ENCODE results near the gene PXYLP1. TPM values are rescaled to one million over a fixed set of nuclear protein-coding genes. Genes with fewer than 3 reads are reported as not detected.

The PXYLP1 gene
- total RNA-seq, 1 donor from 2014 or later = 32.6 TPM

- intact Hi-C loops (cut with micrococcal nuclease) = loop anchor here (5.0 to 10.0 kb wide), 2 partner anchors 330 to 483 kb away; no protein-coding TSS in a partner anchor
Observed at GRCh38 chr3:141314415-141314814, 82.8 kb downstream of the PXYLP1 start.

GRCh38 chr3:141316851-141317250 lies 85.2 kb downstream of the PXYLP1 start:
- intact Hi-C loops (cut with micrococcal nuclease) = loop anchor here (10.0 kb wide), 1 partner anchor 328 kb away; no protein-coding TSS in a partner anchor

GRCh38 chr3:141320399-141321108 lies 88.9 kb downstream of the PXYLP1 start:
- intact Hi-C loops (cut with micrococcal nuclease) = no loop called here

- intact Hi-C loops (cut with micrococcal nuclease) = no loop called here
Observed at GRCh38 chr3:141321109-141321497, 89.5 kb downstream of the PXYLP1 start.

GRCh38 chr3:141323936-141324704 lies 92.5 kb downstream of the PXYLP1 start:
- intact Hi-C loops (cut with micrococcal nuclease) = no loop called here

- intact Hi-C loops (cut with micrococcal nuclease) = no loop called here
Observed at GRCh38 chr3:141326123-141326522, 94.5 kb downstream of the PXYLP1 start.

- intact Hi-C loops (cut with micrococcal nuclease) = no loop called here
Observed at GRCh38 chr3:141326626-141327025, 95.0 kb downstream of the PXYLP1 start.

- intact Hi-C loops (cut with micrococcal nuclease) = no loop called here
Observed at GRCh38 chr3:141328286-141329166, 96.9 kb downstream of the PXYLP1 start.

GRCh38 chr3:141330235-141330634 lies 98.6 kb downstream of the PXYLP1 start:
- intact Hi-C loops (cut with micrococcal nuclease) = no loop called here

- intact Hi-C loops (cut with micrococcal nuclease) = no loop called here
Observed at GRCh38 chr3:141330718-141331376, 99.2 kb downstream of the PXYLP1 start.

GRCh38 chr3:141331377-141332318 lies 100.0 kb downstream of the PXYLP1 start:
- intact Hi-C loops (cut with micrococcal nuclease) = no loop called here

GRCh38 chr3:141332416-141332815 lies 100.8 kb downstream of the PXYLP1 start:
- intact Hi-C loops (cut with micrococcal nuclease) = no loop called here

- intact Hi-C loops (cut with micrococcal nuclease) = no loop called here
Observed at GRCh38 chr3:141333836-141334626, 102.4 kb downstream of the PXYLP1 start.

GRCh38 chr3:141334627-141335250 lies 103.1 kb downstream of the PXYLP1 start:
- intact Hi-C loops (cut with micrococcal nuclease) = no loop called here

GRCh38 chr3:141335531-141336061 lies 104.0 kb downstream of the PXYLP1 start:
- intact Hi-C loops (cut with micrococcal nuclease) = no loop called here

- intact Hi-C loops (cut with micrococcal nuclease) = no loop called here
Observed at GRCh38 chr3:141336672-141337522, 105.3 kb downstream of the PXYLP1 start.

- intact Hi-C loops (cut with micrococcal nuclease) = no loop called here
Observed at GRCh38 chr3:141337523-141337854, 105.9 kb downstream of the PXYLP1 start.

- intact Hi-C loops (cut with micrococcal nuclease) = no loop called here
Observed at GRCh38 chr3:141337991-141338390, 106.4 kb downstream of the PXYLP1 start.

Data from T-helper 2 cell treated with Interferon-gamma antibody and Interleukin-4, amounts not matched to agents 100 ng/mL and 5 ng/mL, for 36 hours (primary cell).